ENCODE data around the gene MAP2K5. TPM values are rescaled to one million over a fixed set of nuclear protein-coding genes. Genes with fewer than 3 reads are reported as not detected.
A peak's percentile ranks its signal among the peaks of the same experiment; 100 is the strongest.

The MAP2K5 gene
- polyA plus RNA-seq, 3 donors, result 18.9 to 26.7 (median 21.6) TPM

DNA sequence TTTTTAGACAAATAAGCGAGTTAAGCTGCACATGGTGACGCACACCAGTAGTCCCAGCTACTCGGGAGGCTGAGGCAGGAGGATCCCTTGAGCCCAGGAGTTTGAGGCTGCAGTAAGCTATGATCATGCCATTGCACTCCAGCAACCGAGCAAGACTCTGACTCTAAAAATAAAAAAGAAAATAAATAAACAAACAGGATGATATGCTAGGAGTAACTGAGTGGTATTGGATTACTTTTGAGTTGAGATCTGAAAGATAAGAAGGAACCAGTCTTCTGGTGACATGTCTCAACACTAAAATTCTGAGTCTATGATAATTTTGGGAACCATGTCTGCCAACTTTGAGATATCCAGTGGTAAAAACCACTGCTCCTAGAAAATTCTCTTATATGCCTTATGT is 173.7 kb downstream of the MAP2K5 start:
- no peak for DNase-seq (ENCODE audit: low read depth in 3 of 3, low spot score in 2 of 3)

DNA sequence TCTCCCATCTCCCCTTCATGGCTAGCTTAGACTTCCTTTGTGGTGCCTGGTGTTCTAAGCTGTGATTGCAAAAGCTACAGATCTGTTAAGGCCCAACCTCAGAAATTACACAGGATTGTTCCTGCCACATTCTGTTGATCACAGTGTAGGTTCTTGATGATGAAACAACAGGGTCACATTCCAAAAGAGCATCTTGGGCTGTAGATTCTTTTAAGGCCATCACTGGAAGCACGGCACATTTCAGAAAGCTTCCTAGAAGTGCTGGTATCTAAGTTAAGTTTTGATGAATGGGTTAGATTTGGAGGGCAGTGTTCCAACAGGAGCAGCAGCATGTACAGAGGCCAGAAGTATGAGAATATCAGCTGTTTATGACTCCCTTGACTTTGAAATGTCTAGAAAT is 175.3 kb downstream of the MAP2K5 start:
- DNase-seq (ENCODE audit: low read depth in 3 of 3, low spot score in 2 of 3), result no peak

GRCh38 chr15:67719330-67719959 is 176.9 kb downstream of the MAP2K5 start:
- no peak for DNase-seq (ENCODE audit: low read depth in 3 of 3, low spot score in 2 of 3)

DNA sequence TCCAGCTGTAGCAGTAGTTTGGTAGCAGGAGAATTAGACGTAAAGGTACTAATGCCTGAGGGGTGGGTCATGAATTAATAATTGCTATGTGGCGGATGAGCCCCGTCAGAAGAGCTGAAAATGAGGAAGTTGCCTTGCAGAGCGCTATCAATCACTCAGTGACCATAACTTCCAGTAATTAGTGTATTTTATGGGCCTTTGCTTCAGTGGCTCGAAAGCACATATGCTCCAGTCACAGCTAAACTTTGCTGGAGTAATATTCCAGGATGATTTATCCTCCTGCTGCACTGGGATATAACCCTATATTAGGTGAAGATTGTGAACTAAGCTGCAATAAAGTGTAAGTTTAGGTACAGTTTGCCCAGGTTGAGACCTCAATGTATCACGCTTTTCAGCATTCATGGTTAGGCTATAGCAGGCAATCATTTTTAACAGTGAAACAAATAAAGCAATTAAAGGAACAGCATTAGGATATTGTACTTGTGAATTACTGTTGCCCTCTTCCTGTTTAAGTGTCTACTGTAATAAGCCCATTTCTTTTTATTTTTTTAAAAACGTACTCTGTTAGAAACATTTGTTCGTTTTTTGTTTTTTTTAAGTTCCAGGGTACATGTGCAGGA is 178.2 kb downstream of the MAP2K5 start:
- DNase-seq (ENCODE audit: low read depth in 3 of 3, low spot score in 2 of 3), result peak in 1 of 3 donors; percentile 50

DNA sequence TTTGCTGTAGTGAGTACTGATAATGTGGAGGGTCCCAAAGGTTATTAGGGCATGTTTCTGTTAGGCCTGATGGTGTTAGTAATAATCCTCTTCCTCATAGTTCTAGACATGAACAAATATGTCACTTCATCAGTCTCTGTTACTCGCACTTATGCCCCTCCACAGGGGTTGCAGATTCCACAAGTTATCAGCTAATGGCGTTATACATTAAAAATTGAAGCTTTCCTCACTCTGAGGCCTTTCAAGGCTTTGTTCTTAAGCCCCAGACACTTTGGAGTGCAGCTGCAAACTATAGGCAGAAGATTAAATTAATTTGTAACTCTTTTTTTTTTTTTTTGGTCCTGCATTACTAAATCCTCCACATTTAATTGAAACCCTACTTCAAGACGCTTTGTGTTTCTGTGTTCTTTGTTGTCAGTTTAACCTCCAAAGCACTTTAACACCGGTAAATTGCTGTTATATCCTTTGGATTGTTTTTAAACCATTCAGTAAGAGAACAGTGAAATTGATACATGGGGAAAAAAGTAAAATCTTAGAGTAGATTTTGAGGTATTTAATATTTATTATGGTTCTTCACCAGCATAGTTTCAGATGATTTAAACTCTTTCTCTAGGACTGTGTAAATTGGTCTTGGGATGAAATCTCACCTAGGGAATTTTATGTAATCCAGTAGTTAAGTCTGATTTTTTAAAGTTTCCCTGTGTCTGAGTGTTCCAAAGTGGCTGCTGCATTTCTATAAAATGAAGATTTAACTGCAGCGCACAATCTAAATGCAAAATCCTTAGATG is 179.7 kb downstream of the MAP2K5 start:
- DNase-seq (ENCODE audit: low read depth in 3 of 3, low spot score in 2 of 3), result no peak

GRCh38 chr15:67723294-67724024 is 181.0 kb downstream of the MAP2K5 start:
- DNase-seq (ENCODE audit: low read depth in 3 of 3, low spot score in 2 of 3), result no peak

DNA sequence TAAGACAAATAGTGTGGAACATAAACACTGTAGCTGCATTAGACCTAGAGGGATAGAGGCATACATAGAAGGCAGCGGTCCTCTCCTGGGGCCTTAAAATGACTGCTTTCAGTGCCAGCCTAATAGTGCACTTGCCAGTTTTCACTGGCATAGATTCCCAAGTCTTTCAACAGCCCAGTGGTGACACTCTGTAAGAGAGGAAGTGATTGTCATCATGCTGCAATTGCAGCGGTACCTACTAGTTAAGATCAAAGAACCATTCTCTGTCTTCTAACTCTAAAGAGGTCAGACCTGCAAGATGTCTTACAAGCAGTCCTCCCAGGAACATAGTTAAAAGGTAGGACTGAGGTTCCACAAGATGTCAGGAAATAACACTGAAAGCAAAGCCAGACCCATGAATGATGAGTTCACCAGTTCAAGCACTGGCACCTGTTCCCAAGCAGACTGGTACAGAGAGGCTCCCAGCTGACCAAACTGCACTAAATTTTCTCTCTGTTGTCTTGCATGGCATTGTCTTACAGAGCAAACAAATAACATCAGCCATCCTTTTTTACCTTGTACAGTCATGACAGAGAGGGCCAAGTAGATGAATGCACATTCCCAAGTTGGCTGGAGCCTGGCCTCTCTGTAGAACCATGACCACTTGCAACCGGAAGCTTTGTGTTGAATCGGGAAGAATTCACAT is 182.3 kb downstream of the MAP2K5 start:
- DNase-seq (ENCODE audit: low read depth in 3 of 3, low spot score in 2 of 3), result no peak

DNA sequence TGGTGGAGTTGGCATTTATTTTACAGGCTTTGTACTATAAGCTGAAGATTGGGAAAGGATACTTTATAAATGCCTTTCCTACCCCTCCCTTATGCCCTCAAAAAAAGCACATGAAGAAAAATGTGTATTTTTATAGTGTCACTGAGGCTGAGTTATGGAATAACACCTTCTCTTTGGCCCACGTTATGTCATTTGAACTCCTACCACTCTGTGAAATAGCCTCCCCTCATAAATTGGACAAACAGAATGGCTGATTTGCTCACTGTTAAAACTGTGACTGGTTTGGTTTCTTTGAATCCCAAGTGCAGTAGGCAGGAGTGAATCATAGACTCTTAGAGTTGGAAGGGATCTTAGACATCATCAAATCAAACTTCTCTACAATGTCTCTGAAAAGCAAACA is 187.6 kb downstream of the MAP2K5 start:
- DNase-seq (ENCODE audit: low read depth in 3 of 3, low spot score in 2 of 3), result no peak

DNA sequence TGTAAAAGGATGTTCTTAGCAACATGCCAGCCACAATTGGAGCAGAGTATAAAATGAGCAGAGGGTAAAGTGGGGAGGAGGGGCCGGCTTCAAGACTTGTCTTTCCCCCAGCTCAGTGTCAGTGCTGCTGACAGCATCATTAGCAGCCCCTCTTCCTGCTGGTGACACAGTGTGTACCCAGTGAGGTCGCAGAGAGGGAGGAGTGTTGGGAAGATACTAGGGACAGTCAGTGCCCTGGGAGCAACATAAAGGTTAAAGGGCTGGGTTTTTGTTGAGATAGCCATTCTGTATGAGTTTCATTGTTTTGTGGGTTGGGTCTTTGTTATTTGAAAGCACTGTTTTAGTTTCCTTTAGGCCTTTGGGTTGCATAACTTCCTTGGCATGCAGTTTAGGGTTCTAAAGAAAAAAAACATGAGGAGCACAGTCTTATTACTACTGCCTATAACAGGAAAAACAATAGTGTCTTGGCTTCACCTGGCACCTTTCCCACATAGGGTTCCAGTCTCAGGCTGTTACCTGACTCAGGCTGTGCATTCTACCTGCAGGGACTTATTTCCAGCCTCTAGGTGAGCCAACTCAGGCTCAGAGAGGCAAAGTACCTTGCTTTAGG is 188.7 kb downstream of the MAP2K5 start:
- DNase-seq (ENCODE audit: low read depth in 3 of 3, low spot score in 2 of 3), result no peak

DNA sequence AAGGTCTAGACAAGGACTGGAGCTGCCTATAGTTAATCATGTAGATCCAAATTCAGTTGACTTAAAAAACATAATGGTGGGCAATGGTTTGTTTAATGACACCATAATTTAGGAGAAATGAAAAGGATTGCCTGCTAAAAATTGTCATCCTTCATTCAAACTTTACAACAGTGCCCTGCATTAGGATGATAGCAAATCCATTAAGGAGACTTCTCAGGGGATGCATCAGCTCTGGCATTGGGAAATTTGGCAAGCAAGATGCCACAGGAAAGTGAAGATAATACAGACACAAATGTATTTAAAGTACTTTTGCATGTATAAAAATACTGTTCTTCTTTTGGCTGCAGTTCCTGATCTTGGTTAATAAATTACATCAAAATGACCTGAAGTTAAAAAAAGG is 189.7 kb downstream of the MAP2K5 start:
- DNase-seq (ENCODE audit: low read depth in 3 of 3, low spot score in 2 of 3), result no peak

- DNase-seq (ENCODE audit: low read depth in 3 of 3, low spot score in 2 of 3), result no peak
Measured at GRCh38 chr15:67732671-67733374, 190.3 kb downstream of the MAP2K5 start.

DNA sequence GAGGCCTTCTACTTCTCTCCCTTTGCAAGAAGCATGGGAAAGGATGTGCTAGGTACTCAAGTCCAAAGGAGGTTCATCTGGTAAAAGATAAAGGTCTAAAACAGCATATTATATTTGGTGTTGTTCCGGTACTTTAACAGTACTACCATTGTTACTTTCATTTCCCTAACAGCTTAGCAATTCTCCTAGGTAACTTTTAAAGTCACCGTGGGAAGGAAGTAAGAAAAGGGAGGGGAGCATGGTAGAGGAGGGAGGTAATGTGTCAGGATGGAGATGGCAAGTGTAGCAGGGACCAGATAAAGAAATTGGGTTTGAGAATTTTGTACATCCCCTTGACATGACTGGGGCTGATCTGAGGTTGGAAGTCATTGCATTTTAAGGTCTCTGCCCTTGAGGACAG is 193.4 kb downstream of the MAP2K5 start:
- DNase-seq (ENCODE audit: low read depth in 3 of 3, low spot score in 2 of 3), result no peak

GRCh38 chr15:67736810-67737209 is 194.3 kb downstream of the MAP2K5 start:
- DNase-seq (ENCODE audit: low read depth in 3 of 3, low spot score in 2 of 3), result no peak

- DNase-seq (ENCODE audit: low read depth in 3 of 3, low spot score in 2 of 3), result no peak
Measured at GRCh38 chr15:67738056-67738455, 195.6 kb downstream of the MAP2K5 start.

GRCh38 chr15:67740405-67740804 is 197.9 kb downstream of the MAP2K5 start:
- DNase-seq (ENCODE audit: low read depth in 3 of 3, low spot score in 2 of 3), result no peak

DNA sequence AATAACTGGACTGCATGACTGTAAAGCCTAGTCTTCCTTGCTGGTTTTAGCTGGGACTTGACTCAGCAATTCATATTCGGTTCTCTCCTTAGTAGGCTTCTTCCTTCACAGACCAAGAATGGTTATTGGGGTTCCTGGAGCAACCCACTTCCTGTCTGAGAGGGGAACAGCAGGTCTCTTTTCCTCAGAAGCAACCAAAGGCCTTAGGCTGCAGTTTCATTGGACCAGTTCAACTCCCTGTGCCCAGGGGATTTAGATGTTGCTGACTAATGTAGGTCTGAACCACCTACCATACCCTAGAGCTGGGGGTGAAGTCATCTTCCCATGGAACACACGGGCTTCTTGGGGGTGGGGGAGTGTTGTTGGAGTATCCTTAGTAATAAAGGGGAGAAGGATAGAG is 198.8 kb downstream of the MAP2K5 start:
- no peak for DNase-seq (ENCODE audit: low read depth in 3 of 3, low spot score in 2 of 3)

- DNase-seq (ENCODE audit: low read depth in 3 of 3, low spot score in 2 of 3), result no peak
Measured at GRCh38 chr15:67743558-67743957, 201.1 kb downstream of the MAP2K5 start.

DNA sequence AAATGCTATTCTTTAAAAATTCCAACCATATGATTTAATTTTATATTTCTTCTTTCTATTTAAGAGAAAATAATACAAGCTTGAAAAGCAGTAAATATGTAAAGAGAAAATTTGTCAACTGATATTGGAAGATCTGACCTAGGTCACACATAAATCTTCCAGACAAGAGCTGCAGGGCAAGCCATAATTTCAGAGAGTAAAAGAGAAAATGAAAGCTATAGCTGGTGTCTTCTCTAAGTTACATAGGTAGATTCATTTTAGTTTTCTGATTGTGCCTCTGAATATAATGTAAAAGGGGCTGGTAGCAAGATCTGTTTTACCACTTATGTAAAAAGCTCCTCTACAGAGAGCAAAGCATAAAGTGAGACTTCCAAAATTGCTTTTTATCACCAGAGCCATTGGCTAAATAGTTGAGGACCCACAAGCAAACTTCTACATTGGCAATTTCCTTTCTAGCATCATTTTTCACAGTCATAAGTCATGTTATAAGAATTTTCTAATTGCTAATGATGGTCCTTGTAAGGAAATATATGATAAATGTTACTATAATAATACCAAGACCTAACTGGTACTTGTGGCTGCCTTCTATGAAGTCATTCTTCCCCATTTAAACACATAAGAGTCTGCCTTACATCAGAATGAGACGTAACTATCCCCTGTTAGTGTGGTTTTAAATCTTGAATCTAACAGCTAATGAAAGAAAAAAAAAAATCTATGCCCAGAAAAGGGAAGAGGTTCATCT is 202.0 kb downstream of the MAP2K5 start:
- DNase-seq (ENCODE audit: low read depth in 3 of 3, low spot score in 2 of 3), result no peak

All from right renal cortex interstitium (tissue), 3 donors.